ENCODE results near the gene CBLB.

- no peak for TF ChIP-seq CTCF (IDR thresholded peaks at IDR 0.05; ENCODE audit: insufficient read depth, low read depth, low read length)
- TF ChIP-seq EZH2 (IDR thresholded peaks at IDR 0.05; ENCODE audit: insufficient read depth, low read length), result no peak
Observed at GRCh38 chr3:105772635-105773034, 96.2 kb downstream of the CBLB start.

Data from astrocyte (in vitro differentiated cells and primary cell).